Neuronal stem cell (in vitro differentiated cells): ENCODE measurements around the gene FAIM2.

ENCODE experiments used
- DNase-seq: peaks from one replicate; pipeline ENCODE4 v3.0.0-alpha.2; 2013; ENCODE audit warnings: low spot score
- H2AFZ ChIP-seq: one replicate; pipeline ENCODE4 v1.6.1; 2013; ENCODE audit warnings: mild to moderate bottlenecking, low read length, inconsistent platforms
- H2AK5ac ChIP-seq: 2 replicates; pipeline ENCODE4 v1.6.1; 2013; ENCODE audit warnings: low read depth, mild to moderate bottlenecking, inconsistent platforms, low read length, moderate library complexity, mixed read lengths
- H2BK120ac ChIP-seq: 2 replicates; pipeline ENCODE4 v1.6.1; 2013; ENCODE audit warnings: low read depth, mild to moderate bottlenecking, inconsistent platforms, low read length, moderate library complexity, mixed read lengths
- H2BK12ac ChIP-seq: one replicate; pipeline ENCODE4 v1.6.1; 2013; ENCODE audit warnings: low read length, inconsistent platforms
- H2BK15ac ChIP-seq: 2 replicates; pipeline ENCODE4 v1.6.1; 2013; ENCODE audit warnings: mild to moderate bottlenecking, low read length, inconsistent platforms, mixed read lengths
- H2BK5ac ChIP-seq: one replicate; pipeline ENCODE4 v1.6.1; 2013; ENCODE audit warnings: inconsistent platforms, mild to moderate bottlenecking, low read length, moderate library complexity
- H3K14ac ChIP-seq: one replicate; pipeline ENCODE4 v1.6.1; 2013; ENCODE audit warnings: low read length, inconsistent platforms
- H3K18ac ChIP-seq: 2 replicates; pipeline ENCODE4 v1.6.1; 2013; ENCODE audit warnings: low read length, inconsistent platforms
- H3K23ac ChIP-seq: 2 replicates; pipeline ENCODE4 v1.6.1; 2013; ENCODE audit warnings: low read depth, mild to moderate bottlenecking, mixed read lengths, low read length, inconsistent platforms; ENCODE audit not compliant: poor library complexity
- H3K27ac ChIP-seq: replicated peaks from 3 replicates; pipeline ENCODE4 v1.5.1; 2013; ENCODE audit warnings: low read length, inconsistent platforms
- H3K27me3 ChIP-seq, 3 experiments: 2 replicates each; pipeline ENCODE4 v1.6.1; 2013; ENCODE audit warnings: low read length in 3 of 3, mild to moderate bottlenecking in 2 of 3, inconsistent platforms in 1 of 3, low read depth in 1 of 3, mixed read lengths in 1 of 3, moderate library complexity in 1 of 3; ENCODE audit not compliant: control insufficient read depth in 3 of 3, insufficient read depth in 3 of 3
- H3K36me3 ChIP-seq, 2 donors: replicated peaks in 1 of 2; 2 replicates each; pipeline ENCODE4 v1.6.1; 2013; ENCODE audit warnings: low read length in 2 of 2; ENCODE audit not compliant: control insufficient read depth in 2 of 2, insufficient read depth in 2 of 2
- H3K4ac ChIP-seq: 2 replicates; pipeline ENCODE4 v1.6.1; 2013; ENCODE audit warnings: inconsistent platforms, mild to moderate bottlenecking, low read length, moderate library complexity
- H3K4me1 ChIP-seq, 2 donors: 1 replicate in 1 of 2; 2 replicates in 1 of 2; pipeline ENCODE4 v1.6.1; 2013; ENCODE audit warnings: low read length in 2 of 2, low read depth in 1 of 2; ENCODE audit not compliant: control insufficient read depth in 2 of 2, insufficient read depth in 1 of 2
- H3K4me2 ChIP-seq: one replicate; pipeline ENCODE4 v1.6.1; 2013; ENCODE audit warnings: mild to moderate bottlenecking, low read length, inconsistent platforms; ENCODE audit not compliant: insufficient read depth, poor library complexity, severe bottlenecking
- H3K4me3 ChIP-seq, 2 donors: 2 replicates each; pipeline ENCODE4 v1.5.1; 2013; ENCODE audit warnings: low read length in 2 of 2, mild to moderate bottlenecking in 2 of 2, inconsistent platforms in 1 of 2, moderate library complexity in 1 of 2
- H3K79me1 ChIP-seq: one replicate; pipeline ENCODE4 v1.6.1; 2013; ENCODE audit warnings: low read depth, mild to moderate bottlenecking, inconsistent platforms, low read length, moderate library complexity
- H3K9ac ChIP-seq: one replicate; pipeline ENCODE4 v1.6.1; 2013; ENCODE audit warnings: mild to moderate bottlenecking, low read depth, low read length, inconsistent platforms; ENCODE audit not compliant: poor library complexity
- H3K9me3 ChIP-seq, 2 donors: replicated peaks in 1 of 2; 2 replicates each; pipeline versions ENCODE3 to v1.6.1; 2013; ENCODE audit warnings: low read length in 2 of 2, mild to moderate bottlenecking in 2 of 2, inconsistent platforms in 1 of 2, low read depth in 1 of 2, mixed read lengths in 1 of 2, moderate library complexity in 1 of 2; ENCODE audit not compliant: control insufficient read depth in 2 of 2, insufficient read depth in 1 of 2
- H4K8ac ChIP-seq: one replicate; pipeline ENCODE4 v1.6.1; 2013; ENCODE audit warnings: low read depth, mild to moderate bottlenecking, inconsistent platforms, low read length, moderate library complexity
- H4K91ac ChIP-seq: one replicate; pipeline ENCODE4 v1.6.1; 2013; ENCODE audit warnings: low read length, low read depth, mild to moderate bottlenecking, inconsistent platforms; ENCODE audit not compliant: poor library complexity
- WGBS, 2 donors: extraction: QIAGEN DNeasy Blood & Tissue Kit; methylation state at CpG; one replicate each; pipeline ENCODE4 v1.1.7; 2013; ENCODE audit warnings: missing lambda C conversion rate in 2 of 2, mixed read lengths in 1 of 2; ENCODE audit not compliant: insufficient read length in 2 of 2, insufficient replicate concordance in 1 of 2; ENCODE audit errors: extremely low coverage in 2 of 2; 5-methylcytosine and 5-hydroxymethylcytosine counted together

FAIM2 gene

GRCh38 chr12:49942921-49943624, 39.4 kb upstream of the FAIM2 start:
- no peaks in the 10 kb centered on the region for H3K79me1 ChIP-seq
- no peak overlapping the region for H2BK5ac ChIP-seq
- WGBS, 2 donors, result no CpG with 5 or more reads among the region's 14 CpGs
- peak overlapping the region; percentile 81 for H3K18ac ChIP-seq
- no peak overlapping the region for H3K4me2 ChIP-seq
- H3K4me3 ChIP-seq, result no peak overlapping the region
- H3K23ac ChIP-seq, result peak overlapping the region; percentile 56
- no peak overlapping the region for H2AFZ ChIP-seq
- H3K14ac ChIP-seq, result peak overlapping the region; percentile 25
- H3K4ac ChIP-seq, result peak overlapping the region; percentile 27
- DNase-seq, result no peak
- H2AK5ac ChIP-seq, result peak overlapping the region; percentile 67
- H4K91ac ChIP-seq, result no peak overlapping the region
- peak overlapping the region; percentile 45 for H2BK15ac ChIP-seq
- no peak overlapping the region for H2BK120ac ChIP-seq
- peaks cover 0 to 75% (median 5%) of the 10 kb centered on the region in 3 experiments for H3K27me3 ChIP-seq
- no peaks in the 10 kb centered on the region for H3K36me3 ChIP-seq
- peak overlapping the region; percentile 61 for H3K9ac ChIP-seq
- H4K8ac ChIP-seq, result no peak overlapping the region
- H3K9me3 ChIP-seq, result no peaks in the 10 kb centered on the region
- peaks cover 2% of the 10 kb centered on the region in 2 donors for H3K4me1 ChIP-seq
- H2BK12ac ChIP-seq, result peak overlapping the region; percentile 26
- H3K27ac ChIP-seq, result no peak overlapping the region

- H3K18ac ChIP-seq, result no peak overlapping the region
- H3K14ac ChIP-seq, result no peak overlapping the region
- H2BK15ac ChIP-seq, result no peak overlapping the region
- H3K27me3 ChIP-seq, result peaks cover 0 to 75% (median 3%) of the 10 kb centered on the region in 3 experiments
- no peaks in the 10 kb centered on the region for H3K36me3 ChIP-seq
- H3K9ac ChIP-seq, result peak overlapping the region; percentile 61
- H2BK5ac ChIP-seq, result no peak overlapping the region
- peak overlapping the region; percentile 67 for H2AK5ac ChIP-seq
- no peaks in the 10 kb centered on the region for H3K79me1 ChIP-seq
- peaks cover 2% of the 10 kb centered on the region in 2 donors for H3K4me1 ChIP-seq
- H3K23ac ChIP-seq, result no peak overlapping the region
- H4K8ac ChIP-seq, result no peak overlapping the region
- H2AFZ ChIP-seq, result no peak overlapping the region
- no peaks in the 10 kb centered on the region for H3K9me3 ChIP-seq
- H2BK12ac ChIP-seq, result no peak overlapping the region
- DNase-seq, result no peak
- H3K4me3 ChIP-seq, result no peak overlapping the region
- H3K27ac ChIP-seq, result no peak overlapping the region
- H4K91ac ChIP-seq, result no peak overlapping the region
- WGBS, 2 donors, result no CpG with 5 or more reads among the region's 3 CpGs
- H3K4me2 ChIP-seq, result no peak overlapping the region
- no peak overlapping the region for H2BK120ac ChIP-seq
- H3K4ac ChIP-seq, result no peak overlapping the region
Observed at GRCh38 chr12:49942512-49942893, 38.8 kb upstream of the FAIM2 start.

- Histone ChIP-seq H3K9me3 (no peaks in the 10 kb centered on the region), H2BK120ac (no peak overlapping the region), H2AK5ac (peak overlapping the region; percentile 51), H3K18ac (no peak overlapping the region), H2BK12ac (peak overlapping the region; percentile 68), H3K4me1 (peaks cover 2% of the 10 kb centered on the region in 2 donors), H3K36me3 (no peaks in the 10 kb centered on the region), H2BK15ac (no peak overlapping the region), H3K4me3 (no peak overlapping the region), H4K8ac (no peak overlapping the region), H3K27ac (no peak overlapping the region), H2AFZ (no peak overlapping the region), H3K79me1 (no peaks in the 10 kb centered on the region), H2BK5ac (no peak overlapping the region), H3K23ac (no peak overlapping the region), H3K4ac (no peak overlapping the region), H4K91ac (no peak overlapping the region), H3K27me3 (peaks cover 0 to 75% (median 3%) of the 10 kb centered on the region in 3 experiments), H3K9ac (no peak overlapping the region), H3K14ac (no peak overlapping the region), H3K4me2 (no peak overlapping the region)
- no peak for DNase-seq
- no CpG with 5 or more reads among the region's 13 CpGs for WGBS, 2 donors
Observed at GRCh38 chr12:49941556-49942511, 38.1 kb upstream of the FAIM2 start.

- Histone ChIP-seq H3K4me1 (peaks cover 0 to 2% of the 10 kb centered on the region in 2 donors), H3K79me1 (no peaks in the 10 kb centered on the region), H3K27ac (no peak overlapping the region), H2AFZ (no peak overlapping the region), H3K4me2 (no peak overlapping the region), H3K9ac (no peak overlapping the region), H4K91ac (no peak overlapping the region), H3K4ac (no peak overlapping the region), H2AK5ac (peak overlapping the region; percentile 11), H3K9me3 (peaks cover 0 to 2% of the 10 kb centered on the region in 2 donors), H3K18ac (peak overlapping the region; percentile 11), H3K27me3 (peaks cover 0 to 56% (median 2%) of the 10 kb centered on the region in 3 experiments), H2BK12ac (no peak overlapping the region), H3K14ac (no peak overlapping the region), H3K4me3 (no peak overlapping the region), H3K23ac (no peak overlapping the region), H4K8ac (no peak overlapping the region), H2BK120ac (no peak overlapping the region), H2BK5ac (no peak overlapping the region), H3K36me3 (no peaks in the 10 kb centered on the region), H2BK15ac (no peak overlapping the region)
- WGBS, 2 donors, result no CpG with 5 or more reads among the region's 1 CpG
- no peak for DNase-seq
Observed at GRCh38 chr12:49939707-49940106, 36.0 kb upstream of the FAIM2 start.
